Measurements from ENCODE around the gene COL1A1.

COL1A1 gene

DNA sequence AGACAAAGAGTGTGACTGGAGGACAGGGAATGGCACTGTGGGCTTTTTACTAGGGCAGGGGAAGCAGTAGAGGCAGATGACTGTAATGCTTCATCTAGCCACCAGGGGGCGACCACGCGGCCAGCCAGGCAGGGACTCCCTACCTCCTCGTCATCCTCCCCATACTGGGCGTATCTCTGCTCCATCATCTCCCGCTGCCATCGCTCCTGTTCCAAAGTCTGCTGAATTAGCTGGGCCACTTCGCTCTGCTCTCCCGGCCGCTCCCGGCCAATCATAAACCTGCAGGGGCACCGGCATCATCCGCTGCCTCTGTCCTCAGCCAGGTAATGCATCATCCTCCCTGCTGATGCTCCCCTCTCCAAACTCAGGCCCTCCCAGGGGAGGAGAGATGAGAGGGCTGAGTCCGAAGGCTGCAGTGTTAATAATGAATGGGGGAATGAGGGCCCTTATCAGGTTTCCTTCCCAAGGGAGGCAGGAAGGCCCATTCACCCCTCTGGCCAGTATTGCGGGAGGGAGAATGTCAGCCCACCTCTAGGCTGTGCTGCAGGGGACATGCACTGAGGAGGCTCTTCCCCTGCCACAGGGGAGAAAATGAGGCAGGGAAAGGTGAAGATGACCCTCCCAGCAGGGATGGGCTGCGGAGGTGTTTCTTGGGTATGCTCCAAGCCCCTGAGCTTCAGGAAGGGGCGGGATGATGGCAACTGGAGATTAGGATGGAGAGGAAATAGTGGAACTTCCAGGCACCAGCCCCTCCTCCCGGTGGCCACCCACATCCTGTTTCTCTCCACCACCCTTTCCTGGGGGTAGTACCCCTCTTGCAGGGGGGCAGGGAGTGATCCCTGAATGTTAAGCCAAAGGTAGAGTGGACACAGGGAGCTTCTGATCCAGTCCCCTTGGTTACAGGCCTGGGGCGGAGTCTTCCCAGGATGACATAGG lies 61.2 kb downstream of the COL1A1 start:
- DNase-seq (ENCODE audit: extremely low read depth, insufficient read length), result peak; percentile 64
- H3K27me3 ChIP-seq (replicated peaks; ENCODE audit: control insufficient read depth, insufficient read depth, low read length), result no peaks in the 10 kb centered on the region
- peaks cover 73% of the 10 kb centered on the region for H3K36me3 ChIP-seq (ENCODE audit: control insufficient read depth, insufficient read depth, low read length)
- TF ChIP-seq, protein P1, sequence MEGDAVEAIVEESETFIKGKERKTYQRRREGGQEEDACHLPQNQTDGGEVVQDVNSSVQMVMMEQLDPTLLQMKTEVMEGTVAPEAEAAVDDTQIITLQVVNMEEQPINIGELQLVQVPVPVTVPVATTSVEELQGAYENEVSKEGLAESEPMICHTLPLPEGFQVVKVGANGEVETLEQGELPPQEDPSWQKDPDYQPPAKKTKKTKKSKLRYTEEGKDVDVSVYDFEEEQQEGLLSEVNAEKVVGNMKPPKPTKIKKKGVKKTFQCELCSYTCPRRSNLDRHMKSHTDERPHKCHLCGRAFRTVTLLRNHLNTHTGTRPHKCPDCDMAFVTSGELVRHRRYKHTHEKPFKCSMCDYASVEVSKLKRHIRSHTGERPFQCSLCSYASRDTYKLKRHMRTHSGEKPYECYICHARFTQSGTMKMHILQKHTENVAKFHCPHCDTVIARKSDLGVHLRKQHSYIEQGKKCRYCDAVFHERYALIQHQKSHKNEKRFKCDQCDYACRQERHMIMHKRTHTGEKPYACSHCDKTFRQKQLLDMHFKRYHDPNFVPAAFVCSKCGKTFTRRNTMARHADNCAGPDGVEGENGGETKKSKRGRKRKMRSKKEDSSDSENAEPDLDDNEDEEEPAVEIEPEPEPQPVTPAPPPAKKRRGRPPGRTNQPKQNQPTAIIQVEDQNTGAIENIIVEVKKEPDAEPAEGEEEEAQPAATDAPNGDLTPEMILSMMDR (IDR thresholded peaks at IDR 0.05; ENCODE audit: insufficient read depth, low read length, poor library complexity, severe bottlenecking), result peak; percentile 96
- no peak overlapping the region for H3K4me3 ChIP-seq (replicated peaks; ENCODE audit: low read depth, low read length)

DNA sequence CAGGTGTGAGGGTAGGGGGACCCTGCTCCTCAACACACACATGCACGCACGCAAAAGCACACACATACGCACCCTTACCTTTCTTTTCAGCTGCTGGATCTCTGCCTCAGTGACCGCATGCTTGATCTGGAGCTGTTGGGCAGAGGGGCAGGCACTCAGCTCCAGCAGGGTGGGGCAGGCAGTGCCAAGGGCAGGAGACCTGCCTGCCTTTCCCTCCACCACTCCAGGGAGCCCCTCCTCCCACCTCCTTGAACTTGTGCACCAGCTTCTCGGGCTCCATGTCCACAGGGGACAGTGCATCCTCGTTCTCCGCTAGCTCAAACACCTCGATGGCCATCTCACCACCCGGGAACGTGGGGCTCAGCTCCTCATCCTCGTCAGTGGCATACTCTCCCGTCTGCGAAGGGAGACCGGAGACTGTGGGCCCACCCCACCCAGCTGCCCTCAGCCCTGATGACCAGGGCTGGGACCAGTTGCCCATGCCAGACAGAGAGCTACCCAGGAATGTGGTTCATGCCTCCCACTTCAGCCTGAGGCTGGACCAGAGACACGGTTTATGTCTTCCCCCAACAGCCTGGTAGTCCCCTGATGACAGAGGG lies 62.1 kb downstream of the COL1A1 start:
- DNase-seq (ENCODE audit: extremely low read depth, insufficient read length), result no peak
- Histone ChIP-seq H3K4me3 (replicated peaks; ENCODE audit: low read depth, low read length) (no peak overlapping the region), H3K27me3 (replicated peaks; ENCODE audit: control insufficient read depth, insufficient read depth, low read length) (no peaks in the 10 kb centered on the region), H3K36me3 (ENCODE audit: control insufficient read depth, insufficient read depth, low read length) (peaks cover 69% of the 10 kb centered on the region)
- TF ChIP-seq, protein P1 (IDR thresholded peaks at IDR 0.05; ENCODE audit: insufficient read depth, low read length, poor library complexity, severe bottlenecking), result no peak

DNA sequence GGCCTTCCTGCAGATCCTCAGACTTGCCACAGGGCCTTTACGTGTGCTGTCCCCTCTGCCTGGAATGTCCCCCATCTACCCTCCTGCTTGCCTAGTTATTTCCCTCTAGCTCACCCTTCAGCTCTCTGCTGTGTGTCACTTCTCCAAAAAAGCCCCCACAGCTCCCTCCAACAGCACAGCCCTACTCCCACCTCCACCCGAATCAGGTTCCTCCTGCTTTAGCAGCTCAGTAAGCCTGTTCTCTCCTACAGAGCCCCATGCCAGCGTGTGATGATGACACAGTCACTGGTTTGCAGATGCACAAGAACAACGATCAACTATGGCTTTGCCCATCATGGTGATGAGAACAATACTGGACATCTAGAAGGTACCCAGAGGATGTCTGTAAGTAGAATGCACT lies 64.4 kb downstream of the COL1A1 start:
- Histone ChIP-seq H3K27me3 (replicated peaks; ENCODE audit: control insufficient read depth, insufficient read depth, low read length) (no peaks in the 10 kb centered on the region), H3K4me3 (replicated peaks; ENCODE audit: low read depth, low read length) (no peak overlapping the region), H3K36me3 (ENCODE audit: control insufficient read depth, insufficient read depth, low read length) (peaks cover 57% of the 10 kb centered on the region)
- TF ChIP-seq, protein P1 (IDR thresholded peaks at IDR 0.05; ENCODE audit: insufficient read depth, low read length, poor library complexity, severe bottlenecking), result no peak
- no peak for DNase-seq (ENCODE audit: extremely low read depth, insufficient read length)

DNA sequence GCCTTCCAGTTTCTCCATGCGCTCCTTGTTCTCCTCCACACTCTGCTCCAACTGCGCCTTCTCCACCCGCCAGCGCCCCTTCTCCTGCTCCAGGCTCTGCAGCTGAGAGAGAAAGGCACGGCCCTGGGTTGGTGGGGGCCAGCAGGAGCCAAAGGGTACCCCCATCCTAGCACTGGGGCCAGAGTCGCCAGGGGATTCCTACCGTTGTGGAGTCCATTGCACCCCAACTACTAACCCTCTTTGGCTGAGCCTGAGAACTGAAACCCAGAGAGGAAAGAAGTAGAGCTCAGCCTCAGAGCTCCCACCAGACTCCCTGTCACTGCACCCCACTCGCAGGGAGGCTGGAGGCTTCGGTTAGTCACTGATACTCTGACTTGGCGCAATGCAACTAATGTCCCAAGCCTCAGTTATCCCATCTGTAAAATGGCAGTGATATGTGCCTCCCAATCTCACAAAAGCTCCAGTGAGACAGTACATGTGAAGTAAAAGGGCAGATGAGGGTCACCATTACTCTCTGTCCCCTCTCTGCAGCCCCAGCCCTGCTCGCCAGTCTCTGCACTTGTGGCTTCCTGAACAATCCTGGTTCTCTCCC lies 65.2 kb downstream of the COL1A1 start:
- DNase-seq (ENCODE audit: extremely low read depth, insufficient read length), result no peak
- Histone ChIP-seq H3K4me3 (replicated peaks; ENCODE audit: low read depth, low read length) (no peak overlapping the region), H3K36me3 (ENCODE audit: control insufficient read depth, insufficient read depth, low read length) (peaks cover 52% of the 10 kb centered on the region), H3K27me3 (replicated peaks; ENCODE audit: control insufficient read depth, insufficient read depth, low read length) (no peaks in the 10 kb centered on the region)
- TF ChIP-seq, protein P1 (IDR thresholded peaks at IDR 0.05; ENCODE audit: insufficient read depth, low read length, poor library complexity, severe bottlenecking), result no peak

DNA sequence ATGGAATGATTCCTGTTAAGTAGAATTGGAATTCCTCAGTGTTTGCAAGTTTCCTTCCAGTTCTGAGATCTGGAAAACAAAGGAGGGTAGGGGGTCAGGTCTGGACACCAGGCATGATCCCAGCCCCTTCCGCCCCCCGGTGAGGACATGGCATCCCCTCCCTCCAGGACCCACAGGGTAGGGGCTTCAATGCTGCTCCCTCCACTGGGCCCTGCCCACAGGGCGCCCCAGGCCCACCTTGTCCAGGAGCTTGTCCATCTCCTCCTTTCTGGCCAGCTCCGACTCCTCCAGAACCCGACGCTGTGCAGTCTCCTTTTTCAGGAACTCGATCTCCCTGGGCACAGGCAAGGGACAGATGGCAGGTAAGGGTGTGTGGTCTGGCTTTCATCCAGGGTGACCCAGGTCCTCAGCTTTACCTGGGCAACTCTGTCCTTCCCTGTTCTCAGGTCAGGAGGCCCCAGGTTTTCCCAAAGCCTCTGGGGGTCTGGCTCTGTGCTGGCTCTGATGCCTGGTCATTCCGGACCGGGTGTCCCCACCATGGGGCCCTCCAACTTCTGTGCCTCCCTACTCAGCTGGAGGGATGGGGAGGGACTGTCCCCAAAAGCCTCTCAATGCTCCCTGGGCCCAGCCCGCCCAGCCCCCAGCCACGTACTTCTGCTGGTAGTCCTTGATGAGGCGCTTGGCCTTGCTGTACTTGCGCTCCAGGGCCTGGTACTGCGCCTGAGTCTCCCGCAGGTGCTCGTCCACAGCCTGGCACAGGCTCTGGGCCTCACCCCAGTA lies 65.9 kb downstream of the COL1A1 start:
- TF ChIP-seq, protein P1 (IDR thresholded peaks at IDR 0.05; ENCODE audit: insufficient read depth, low read length, poor library complexity, severe bottlenecking), result no peak
- no peaks in the 10 kb centered on the region for H3K27me3 ChIP-seq (replicated peaks; ENCODE audit: control insufficient read depth, insufficient read depth, low read length)
- no peak for DNase-seq (ENCODE audit: extremely low read depth, insufficient read length)
- no peak overlapping the region for H3K4me3 ChIP-seq (replicated peaks; ENCODE audit: low read depth, low read length)
- peaks cover 47% of the 10 kb centered on the region for H3K36me3 ChIP-seq (ENCODE audit: control insufficient read depth, insufficient read depth, low read length)

Data from GM06990 (cell line).